Retinal pigment epithelial cell (primary cell): ENCODE results near the gene FJX1.

Source experiments
- DNase-seq: peaks from one replicate; pipeline ENCODE4 v3.0.0-alpha.2; 2010; ENCODE audit warnings: low read depth
- H3K4me3 ChIP-seq: 2 replicates; pipeline ENCODE4 v1.5.1; 2011; ENCODE audit warnings: mild to moderate bottlenecking, low read length, control low read depth, moderate library complexity
- TF ChIP-seq, protein P1 (sequence below): conservative IDR thresholded peaks from 2 replicates; pipeline ENCODE4 v1.5.1; 2011; ENCODE audit warnings: low read depth, low read length, control low read depth, inconsistent platforms

FJX1 gene

DNA sequence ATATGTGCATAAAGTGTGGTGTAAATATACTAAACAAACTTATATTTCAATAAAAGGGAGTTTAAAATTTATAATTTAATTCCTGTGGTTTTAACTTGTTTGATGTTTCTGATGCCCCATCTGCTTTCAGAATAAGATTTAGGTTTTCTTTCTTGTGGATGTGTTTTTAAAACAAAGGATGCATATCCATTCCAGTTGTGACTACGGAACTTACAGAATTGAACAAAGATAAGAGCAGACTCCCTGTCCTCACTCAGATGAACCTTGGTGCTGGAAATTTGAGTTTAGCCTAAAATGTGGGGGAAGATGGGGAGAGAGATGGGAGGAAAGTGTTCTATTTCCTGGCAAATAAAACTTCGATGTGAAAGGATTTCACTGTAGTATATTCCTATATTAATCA, 2.5 kb downstream of the FJX1 start:
- TF ChIP-seq, protein P1, sequence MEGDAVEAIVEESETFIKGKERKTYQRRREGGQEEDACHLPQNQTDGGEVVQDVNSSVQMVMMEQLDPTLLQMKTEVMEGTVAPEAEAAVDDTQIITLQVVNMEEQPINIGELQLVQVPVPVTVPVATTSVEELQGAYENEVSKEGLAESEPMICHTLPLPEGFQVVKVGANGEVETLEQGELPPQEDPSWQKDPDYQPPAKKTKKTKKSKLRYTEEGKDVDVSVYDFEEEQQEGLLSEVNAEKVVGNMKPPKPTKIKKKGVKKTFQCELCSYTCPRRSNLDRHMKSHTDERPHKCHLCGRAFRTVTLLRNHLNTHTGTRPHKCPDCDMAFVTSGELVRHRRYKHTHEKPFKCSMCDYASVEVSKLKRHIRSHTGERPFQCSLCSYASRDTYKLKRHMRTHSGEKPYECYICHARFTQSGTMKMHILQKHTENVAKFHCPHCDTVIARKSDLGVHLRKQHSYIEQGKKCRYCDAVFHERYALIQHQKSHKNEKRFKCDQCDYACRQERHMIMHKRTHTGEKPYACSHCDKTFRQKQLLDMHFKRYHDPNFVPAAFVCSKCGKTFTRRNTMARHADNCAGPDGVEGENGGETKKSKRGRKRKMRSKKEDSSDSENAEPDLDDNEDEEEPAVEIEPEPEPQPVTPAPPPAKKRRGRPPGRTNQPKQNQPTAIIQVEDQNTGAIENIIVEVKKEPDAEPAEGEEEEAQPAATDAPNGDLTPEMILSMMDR, result no peak
- H3K4me3 ChIP-seq, result peak overlapping the region; percentile 73
- no peak for DNase-seq

DNA sequence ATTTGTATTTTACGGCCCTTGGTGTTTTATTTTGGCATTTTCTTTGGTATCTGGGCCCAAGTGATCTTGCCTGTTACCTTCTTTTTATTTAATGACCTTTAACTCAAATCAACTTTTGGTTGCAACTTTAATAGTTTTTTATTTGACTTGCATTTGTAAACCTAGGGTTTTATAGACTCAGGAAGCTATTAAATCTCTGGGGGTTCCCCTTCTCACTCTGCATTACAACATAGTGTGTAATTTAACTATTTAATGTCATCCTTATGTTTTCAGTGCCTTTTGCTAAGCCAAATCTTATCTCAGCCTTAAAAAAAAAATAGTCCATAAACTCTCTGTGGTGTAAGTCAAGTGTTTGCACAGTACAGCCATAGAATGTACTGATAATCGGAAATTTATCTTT, 3.4 kb downstream of the FJX1 start:
- TF ChIP-seq, protein P1, result no peak
- DNase-seq, result no peak
- no peak overlapping the region for H3K4me3 ChIP-seq

DNA sequence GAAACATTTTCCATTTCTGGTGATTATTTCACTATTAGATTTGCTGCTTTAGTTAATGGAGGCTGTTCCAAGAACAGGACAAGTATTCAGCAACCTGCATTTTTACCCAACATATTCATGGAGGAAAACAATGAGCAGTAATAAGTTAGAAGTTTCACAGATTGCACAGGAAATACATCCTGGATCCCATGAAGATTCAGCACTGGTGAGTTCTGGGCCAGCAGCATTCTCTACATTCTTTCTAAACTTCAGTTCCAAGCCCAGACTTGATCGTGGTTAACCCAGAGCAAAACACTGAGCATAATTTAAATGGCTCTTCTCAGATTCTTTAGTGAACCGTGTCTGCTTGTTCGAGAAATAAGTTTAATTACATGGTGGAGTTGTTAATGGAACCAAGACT, 3.8 kb downstream of the FJX1 start:
- TF ChIP-seq, protein P1, result no peak
- H3K4me3 ChIP-seq, result no peak overlapping the region
- DNase-seq, result peak; percentile 65

DNA sequence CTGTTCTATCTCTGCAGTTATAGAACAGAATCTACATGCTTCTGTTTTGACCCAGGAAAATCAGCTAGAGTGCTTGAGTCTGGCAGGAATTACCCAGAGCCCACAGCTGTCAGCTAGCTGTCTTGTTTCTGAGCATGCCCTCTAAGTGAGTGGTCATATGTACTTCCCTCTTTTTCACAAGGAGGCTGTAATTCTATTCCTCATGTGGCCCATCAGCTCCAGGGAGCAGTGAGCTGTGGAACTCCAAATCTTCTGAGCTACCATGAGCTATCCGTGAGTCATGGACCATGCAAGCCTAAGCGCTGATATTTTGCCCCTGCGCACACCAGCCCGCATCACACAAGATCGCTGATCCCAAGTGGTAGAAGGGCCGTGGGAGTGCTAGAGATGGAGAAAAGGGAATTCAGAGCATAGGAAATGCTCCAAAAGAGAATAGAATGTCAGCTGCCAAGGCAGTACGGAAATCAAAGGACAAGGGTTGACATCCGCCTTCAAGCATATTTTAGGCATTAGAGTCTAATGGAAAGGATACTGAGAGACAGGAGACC, 5.4 kb downstream of the FJX1 start:
- H3K4me3 ChIP-seq, result no peak overlapping the region
- no peak for DNase-seq
- TF ChIP-seq, protein P1, result no peak

DNA sequence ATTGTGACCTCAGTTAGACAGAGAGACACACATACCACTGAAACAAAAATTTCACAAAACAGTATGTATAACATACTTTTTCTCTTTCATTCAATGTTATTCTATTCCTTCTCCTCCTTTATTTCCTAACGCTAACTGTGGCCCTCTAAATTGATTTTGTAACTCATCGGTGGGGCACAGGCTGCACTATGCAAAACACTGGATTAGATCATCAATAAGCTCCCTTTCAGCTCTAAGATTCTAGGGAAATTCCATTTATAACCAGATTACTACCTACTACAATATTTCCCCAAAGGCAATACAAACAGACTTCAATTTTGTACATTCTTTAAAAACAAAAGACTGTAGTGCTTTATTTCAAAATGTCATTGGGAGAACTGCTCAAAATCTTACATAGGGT, 6.1 kb downstream of the FJX1 start:
- DNase-seq, result no peak
- TF ChIP-seq, protein P1, result no peak
- no peak overlapping the region for H3K4me3 ChIP-seq

DNA sequence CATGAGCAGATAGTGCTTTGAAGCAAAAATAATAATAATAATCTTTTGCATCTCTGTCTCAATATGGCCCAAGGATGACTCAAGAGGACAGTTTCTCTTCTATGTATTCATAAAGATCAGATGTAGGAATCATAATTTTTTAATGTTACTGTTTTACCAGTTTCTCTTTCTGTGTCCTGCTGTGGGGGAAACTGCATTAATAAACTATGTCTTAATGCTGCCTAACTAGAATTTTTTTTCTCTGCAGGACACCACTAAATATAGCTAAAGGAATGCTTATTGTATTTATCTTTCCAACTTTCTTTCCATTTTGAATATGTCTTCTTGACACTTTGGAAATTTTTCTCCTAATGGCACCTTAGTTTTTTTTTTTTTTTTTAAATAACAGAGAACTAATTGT, 6.5 kb downstream of the FJX1 start:
- no peak overlapping the region for H3K4me3 ChIP-seq
- DNase-seq, result no peak
- TF ChIP-seq, protein P1, result no peak

DNA sequence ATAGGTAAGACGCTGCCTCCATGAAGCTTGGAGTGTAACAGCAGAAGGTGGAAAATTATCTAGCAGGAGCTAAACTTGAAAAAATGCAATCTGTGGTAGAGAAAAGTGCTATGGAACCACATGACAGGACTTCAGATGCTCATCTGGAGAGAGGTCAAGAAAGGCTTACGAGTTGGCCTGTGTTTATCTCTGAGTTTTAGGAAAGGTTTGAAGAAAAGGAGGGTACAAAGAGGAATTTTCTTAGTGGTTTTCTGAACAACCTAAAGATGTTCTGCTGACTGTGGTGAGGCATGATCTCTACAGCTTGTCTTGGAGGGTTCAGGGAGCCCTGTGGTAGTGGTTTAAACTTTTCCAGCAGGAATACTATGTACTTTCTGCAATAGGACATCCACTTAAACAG, 8.2 kb downstream of the FJX1 start:
- no peak overlapping the region for H3K4me3 ChIP-seq
- DNase-seq, result no peak
- TF ChIP-seq, protein P1, result no peak
